Upper lobe of right lung (tissue), 1 donor: ENCODE results near the gene FAM20A. TPM values are rescaled to one million over a fixed set of nuclear protein-coding genes. Genes with fewer than 3 reads are reported as not detected.
A peak's percentile ranks its signal among the peaks of the same experiment; 100 is the strongest.

ENCODE experiments used
- ATAC-seq: fragments of 200-7000 bp; cut with Tn5 transposase; one replicate; pipeline ENCODE4 v1.9.1; 2020; ENCODE audit warnings: mild to moderate bottlenecking, moderate library complexity
- DNase-seq: peaks from one replicate; pipeline ENCODE4 v3.0.0-alpha.2; 2020
- H3K27ac ChIP-seq: fragments of 200-600 bp; one replicate; pipeline ENCODE4 v1.8.0; 2022
- H3K27me3 ChIP-seq: fragments of 200-600 bp; one replicate; pipeline ENCODE4 v1.8.0; 2022; ENCODE audit warnings: mild to moderate bottlenecking
- H3K36me3 ChIP-seq: fragments of 200-600 bp; one replicate; pipeline ENCODE4 v1.8.0; 2022
- H3K4me1 ChIP-seq: fragments of 200-600 bp; one replicate; pipeline ENCODE4 v1.8.0; 2022
- H3K4me3 ChIP-seq: fragments of 200-600 bp; one replicate; pipeline ENCODE4 v1.8.0; 2022; ENCODE audit warnings: mild to moderate bottlenecking
- H3K9me3 ChIP-seq: fragments of 200-600 bp; one replicate; pipeline ENCODE4 v1.8.0; 2022
- intact Hi-C: fragments of 100-400 bp; cut with DNase I; formaldehyde crosslinking; loops from one replicate; pipeline ENCODE4 v1.11.0; 2022
- total RNA-seq: library from RNA; stranded (reverse); fragmentation: NEBNext Ultra II Directional; extraction: Animal tissue kit (Norgen Biotek cat#: 25700); gene quantifications from one replicate; pipeline ENCODE4 v1.2.1, GENCODE V29; 2021
- TF ChIP-seq, protein P1 (sequence below): fragments of 200-600 bp; IDR thresholded peaks from one replicate; pipeline ENCODE4 v1.8.0; 2022; ENCODE audit warnings: antibody characterized with exemption
- donor health status: DM: no; HTN: yes; CAD: no; lungs with severe emphysema.

The FAM20A gene
- total RNA-seq, 1 donor from 2014 or later = 43.3 TPM

DNA sequence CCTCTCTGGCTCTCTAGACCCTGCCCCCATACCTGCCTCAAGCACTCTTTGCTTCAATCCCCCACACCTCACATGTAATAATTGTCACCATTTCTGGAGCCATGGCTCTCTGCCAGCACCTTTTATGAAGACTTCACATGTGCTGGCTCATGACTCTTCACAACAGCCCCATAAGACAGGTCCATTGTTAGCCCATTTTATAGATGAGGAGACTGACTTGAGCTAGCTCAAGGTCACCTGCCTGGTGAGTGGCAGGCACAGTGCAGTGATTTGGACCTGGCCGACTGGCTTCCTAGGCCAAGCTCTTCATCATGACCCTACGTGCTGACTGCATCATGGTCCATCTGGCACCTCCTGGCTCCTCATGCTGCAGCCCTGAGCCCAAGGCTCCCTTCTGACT lies 25.0 kb downstream of the FAM20A start:
- no peak overlapping the region for H3K27ac ChIP-seq
- H3K4me1 ChIP-seq = peaks cover 33% of the 10 kb centered on the region
- H3K36me3 ChIP-seq = no peaks in the 10 kb centered on the region
- H3K9me3 ChIP-seq = no peaks in the 10 kb centered on the region
- ATAC-seq = no peak
- no peaks in the 10 kb centered on the region for H3K27me3 ChIP-seq
- no peak for DNase-seq
- TF ChIP-seq, protein P1, sequence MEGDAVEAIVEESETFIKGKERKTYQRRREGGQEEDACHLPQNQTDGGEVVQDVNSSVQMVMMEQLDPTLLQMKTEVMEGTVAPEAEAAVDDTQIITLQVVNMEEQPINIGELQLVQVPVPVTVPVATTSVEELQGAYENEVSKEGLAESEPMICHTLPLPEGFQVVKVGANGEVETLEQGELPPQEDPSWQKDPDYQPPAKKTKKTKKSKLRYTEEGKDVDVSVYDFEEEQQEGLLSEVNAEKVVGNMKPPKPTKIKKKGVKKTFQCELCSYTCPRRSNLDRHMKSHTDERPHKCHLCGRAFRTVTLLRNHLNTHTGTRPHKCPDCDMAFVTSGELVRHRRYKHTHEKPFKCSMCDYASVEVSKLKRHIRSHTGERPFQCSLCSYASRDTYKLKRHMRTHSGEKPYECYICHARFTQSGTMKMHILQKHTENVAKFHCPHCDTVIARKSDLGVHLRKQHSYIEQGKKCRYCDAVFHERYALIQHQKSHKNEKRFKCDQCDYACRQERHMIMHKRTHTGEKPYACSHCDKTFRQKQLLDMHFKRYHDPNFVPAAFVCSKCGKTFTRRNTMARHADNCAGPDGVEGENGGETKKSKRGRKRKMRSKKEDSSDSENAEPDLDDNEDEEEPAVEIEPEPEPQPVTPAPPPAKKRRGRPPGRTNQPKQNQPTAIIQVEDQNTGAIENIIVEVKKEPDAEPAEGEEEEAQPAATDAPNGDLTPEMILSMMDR = no peak
- H3K4me3 ChIP-seq = no peak overlapping the region
- intact Hi-C loops = no loop called here

DNA sequence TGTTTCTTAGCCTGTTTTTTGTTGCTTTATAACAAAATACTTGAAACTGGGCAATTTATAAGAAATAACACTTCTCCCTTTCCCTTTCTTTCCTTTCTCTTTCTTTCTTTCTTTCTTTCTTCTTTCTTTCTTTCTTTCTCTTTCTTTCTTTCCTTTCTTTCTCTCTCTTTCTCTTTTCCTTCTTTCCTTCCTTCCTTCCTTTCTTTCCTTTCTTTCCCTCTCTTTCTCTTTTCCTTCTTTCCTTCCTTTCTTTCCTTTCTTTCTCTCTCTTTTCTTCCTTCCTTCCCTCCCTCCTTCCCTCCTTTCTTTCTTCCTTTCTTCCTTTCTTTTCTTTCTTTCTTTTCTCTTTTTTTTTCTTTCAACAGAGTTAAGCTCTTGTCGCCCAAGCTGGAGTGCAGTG lies 27.8 kb downstream of the FAM20A start:
- no peak for DNase-seq
- H3K9me3 ChIP-seq = no peaks in the 10 kb centered on the region
- peaks cover 19% of the 10 kb centered on the region for H3K4me1 ChIP-seq
- no peak overlapping the region for H3K4me3 ChIP-seq
- no peaks in the 10 kb centered on the region for H3K36me3 ChIP-seq
- H3K27me3 ChIP-seq = no peaks in the 10 kb centered on the region
- no peak for ATAC-seq
- H3K27ac ChIP-seq = no peak overlapping the region
- TF ChIP-seq, protein P1 = no peak
- intact Hi-C loops = no loop called here

DNA sequence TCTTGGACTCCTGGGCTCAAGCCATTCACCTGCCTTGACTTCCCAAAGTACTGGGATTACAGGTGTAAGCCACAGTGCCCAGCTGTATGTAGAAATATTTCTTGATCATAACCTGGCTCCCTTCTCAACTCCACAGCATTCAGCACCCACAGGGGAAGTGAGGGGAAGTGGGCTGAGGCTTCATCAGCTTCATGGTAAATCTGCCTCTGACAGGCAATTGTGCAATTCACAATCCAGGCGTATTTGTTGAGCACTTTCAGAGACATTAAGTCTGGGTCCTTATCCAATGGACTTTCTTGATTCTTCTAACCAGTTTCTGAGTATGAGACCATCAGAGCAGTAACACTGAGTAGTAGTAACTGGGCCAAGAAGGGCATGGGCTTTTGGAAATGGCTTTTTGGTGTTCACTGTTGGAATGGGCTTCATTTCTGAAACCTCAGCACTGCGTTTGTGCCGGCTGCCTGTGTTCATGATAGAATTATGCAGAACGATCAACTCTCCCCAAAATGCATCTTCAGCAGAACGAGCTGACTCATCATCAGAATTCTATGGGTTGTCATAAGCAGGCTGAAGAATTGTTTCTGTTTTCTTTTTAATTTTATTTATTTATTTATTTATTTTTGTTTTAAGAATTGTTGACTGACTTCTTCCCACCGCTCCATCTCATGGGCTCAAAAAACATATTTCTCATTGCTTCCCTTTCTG lies 28.9 kb downstream of the FAM20A start:
- no peak overlapping the region for H3K27ac ChIP-seq
- H3K27me3 ChIP-seq = no peaks in the 10 kb centered on the region
- no peak for DNase-seq
- peaks cover 12% of the 10 kb centered on the region for H3K4me1 ChIP-seq
- H3K36me3 ChIP-seq = no peaks in the 10 kb centered on the region
- intact Hi-C loops = no loop called here
- H3K9me3 ChIP-seq = no peaks in the 10 kb centered on the region
- peak; percentile 59 for ATAC-seq
- no peak overlapping the region for H3K4me3 ChIP-seq
- TF ChIP-seq, protein P1 = no peak

DNA sequence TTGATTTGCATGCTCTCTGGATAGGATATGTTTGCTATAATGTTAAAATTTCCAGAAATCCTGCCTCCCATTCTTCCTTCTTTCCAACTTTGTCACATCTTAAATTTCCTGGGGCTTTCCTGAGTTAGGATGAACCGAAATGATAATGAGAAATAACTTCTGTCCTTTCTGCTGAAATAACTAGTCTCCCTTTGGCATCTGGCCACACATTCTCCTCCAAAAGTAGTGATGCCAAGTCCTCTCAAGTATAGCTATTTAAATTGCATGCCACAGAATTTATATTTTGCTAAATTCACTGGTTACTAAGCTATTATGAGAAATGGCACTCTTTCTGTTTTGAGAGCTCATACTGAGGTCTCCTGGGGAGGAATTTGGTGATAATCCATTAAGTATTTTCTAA lies 30.6 kb downstream of the FAM20A start:
- Histone ChIP-seq H3K4me1 (peaks cover 29% of the 10 kb centered on the region), H3K27ac (no peak overlapping the region), H3K4me3 (no peak overlapping the region), H3K36me3 (no peaks in the 10 kb centered on the region), H3K9me3 (no peaks in the 10 kb centered on the region), H3K27me3 (no peaks in the 10 kb centered on the region)
- ATAC-seq (no peak), DNase-seq (no peak)
- TF ChIP-seq, protein P1 = no peak
- intact Hi-C loops = no loop called here

DNA sequence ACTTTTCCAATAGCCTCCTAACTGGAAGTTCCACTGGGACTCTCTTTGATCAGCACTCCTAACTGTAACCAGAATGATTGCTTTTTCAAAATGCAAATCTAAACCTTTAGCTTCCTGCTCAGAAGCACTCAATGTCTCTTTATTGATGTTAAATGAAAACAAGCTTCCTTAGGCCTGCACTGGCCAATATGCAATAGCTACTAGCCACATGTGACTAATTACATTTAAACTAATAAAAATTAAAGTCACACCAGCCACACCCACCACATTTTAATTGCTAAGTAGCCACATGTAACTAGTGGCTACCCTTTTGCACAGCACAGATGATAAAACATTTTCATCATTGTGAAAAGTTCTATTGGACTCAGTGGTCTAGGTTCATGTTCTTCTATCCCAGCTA lies 31.8 kb downstream of the FAM20A start:
- Histone ChIP-seq H3K9me3 (no peaks in the 10 kb centered on the region), H3K4me3 (no peak overlapping the region), H3K27ac (no peak overlapping the region), H3K27me3 (no peaks in the 10 kb centered on the region), H3K4me1 (peaks cover 29% of the 10 kb centered on the region), H3K36me3 (no peaks in the 10 kb centered on the region)
- intact Hi-C loops = no loop called here
- ATAC-seq (no peak), DNase-seq (no peak)
- TF ChIP-seq, protein P1 = no peak

DNA sequence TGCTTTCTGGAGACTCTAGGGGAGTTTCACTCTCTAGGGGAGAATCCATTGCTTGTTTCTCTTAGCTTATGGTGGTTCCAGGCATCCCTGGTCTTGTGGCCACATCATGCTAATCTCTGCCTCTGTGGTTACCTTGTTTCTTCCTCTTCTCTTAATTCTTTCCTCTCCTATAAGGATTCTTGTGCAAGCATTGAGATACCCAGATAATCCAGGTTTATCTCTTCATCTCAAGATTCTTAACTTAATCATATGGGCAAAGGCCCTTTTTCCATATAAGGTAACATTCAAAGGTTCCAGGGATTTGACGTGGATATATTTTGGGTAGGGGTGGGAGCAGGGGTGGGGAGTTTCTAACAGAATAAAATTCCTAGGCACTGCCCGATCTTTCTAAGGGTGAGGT lies 32.6 kb downstream of the FAM20A start:
- no peak overlapping the region for H3K27ac ChIP-seq
- TF ChIP-seq, protein P1 = no peak
- H3K9me3 ChIP-seq = no peaks in the 10 kb centered on the region
- H3K4me3 ChIP-seq = no peak overlapping the region
- intact Hi-C loops = no loop called here
- H3K4me1 ChIP-seq = peaks cover 29% of the 10 kb centered on the region
- ATAC-seq = no peak
- DNase-seq = no peak
- H3K27me3 ChIP-seq = no peaks in the 10 kb centered on the region
- no peaks in the 10 kb centered on the region for H3K36me3 ChIP-seq
